ENCODE measurements around the gene SYT15.
"Not testable (repeated sequence)": the region's sequence is repeated elsewhere in the genome, so short reads cannot be mapped to it uniquely, and the experiment has no call there.

The SYT15 gene

DNA sequence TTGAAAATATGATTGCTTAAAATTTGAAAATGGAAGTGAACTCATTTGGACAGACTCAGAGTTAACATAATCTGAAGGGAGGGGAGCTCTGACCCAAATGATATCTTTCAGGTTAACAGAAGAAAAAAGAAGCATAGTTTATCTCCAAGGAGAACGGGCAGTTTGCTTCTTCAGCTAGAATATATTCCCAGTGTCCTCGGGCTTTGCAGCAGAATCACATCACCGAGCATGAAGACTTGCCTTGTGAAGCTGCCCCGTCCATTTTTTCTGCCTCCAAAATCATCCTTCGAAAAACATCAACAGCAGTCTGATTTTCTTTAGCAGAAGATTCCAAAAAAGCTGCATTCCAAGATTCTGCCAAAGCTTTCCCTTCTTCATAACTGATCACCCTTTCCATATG, 55.8 kb downstream of the SYT15 start:
- H3K36me3 ChIP-seq (ENCODE audit: control insufficient read depth, insufficient read depth, low read length); H3K27me3 ChIP-seq (ENCODE audit: control insufficient read depth, insufficient read depth, low read length); H3K4me3 ChIP-seq (ENCODE audit: low read length); H3K27ac ChIP-seq (ENCODE audit: low read depth, low read length); H3K9ac ChIP-seq (ENCODE audit: low read length); H3K4me1 ChIP-seq (ENCODE audit: control insufficient read depth, insufficient read depth, low read length): not testable (repeated sequence)

DNA sequence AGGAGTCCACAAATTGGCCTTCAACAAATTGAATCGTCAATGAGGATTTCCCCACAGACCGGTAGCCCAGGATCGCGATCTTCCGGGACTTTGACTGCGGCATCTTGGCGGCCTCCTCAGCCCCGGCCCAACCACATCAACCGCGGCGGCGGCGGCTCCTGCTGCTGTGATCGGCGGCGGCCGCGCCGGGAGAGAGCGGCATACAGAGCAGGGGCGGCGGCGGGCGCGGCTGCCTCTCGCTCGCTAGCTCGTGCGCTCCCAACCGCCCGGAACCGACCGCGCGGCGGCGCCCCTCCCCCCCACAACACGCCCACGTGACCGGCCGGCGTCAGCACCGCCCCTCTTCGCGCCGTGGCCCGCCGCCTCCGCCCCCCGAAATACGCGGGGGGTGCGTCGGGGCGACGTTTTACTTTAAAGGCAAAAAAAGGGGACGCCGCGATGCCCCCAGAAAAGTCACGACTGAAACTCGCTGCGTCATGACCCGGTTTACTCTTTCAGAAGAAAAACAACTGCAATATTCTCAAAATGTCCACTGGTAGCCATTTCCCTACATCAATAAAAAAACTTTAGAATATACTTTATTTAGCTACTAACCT, 56.5 kb downstream of the SYT15 start:
- H3K4me3 ChIP-seq (ENCODE audit: low read length); H3K27ac ChIP-seq (ENCODE audit: low read depth, low read length); H3K4me1 ChIP-seq (ENCODE audit: control insufficient read depth, insufficient read depth, low read length); H3K36me3 ChIP-seq (ENCODE audit: control insufficient read depth, insufficient read depth, low read length); H3K27me3 ChIP-seq (ENCODE audit: control insufficient read depth, insufficient read depth, low read length); H3K9ac ChIP-seq (ENCODE audit: low read length): not testable (repeated sequence)

DNA sequence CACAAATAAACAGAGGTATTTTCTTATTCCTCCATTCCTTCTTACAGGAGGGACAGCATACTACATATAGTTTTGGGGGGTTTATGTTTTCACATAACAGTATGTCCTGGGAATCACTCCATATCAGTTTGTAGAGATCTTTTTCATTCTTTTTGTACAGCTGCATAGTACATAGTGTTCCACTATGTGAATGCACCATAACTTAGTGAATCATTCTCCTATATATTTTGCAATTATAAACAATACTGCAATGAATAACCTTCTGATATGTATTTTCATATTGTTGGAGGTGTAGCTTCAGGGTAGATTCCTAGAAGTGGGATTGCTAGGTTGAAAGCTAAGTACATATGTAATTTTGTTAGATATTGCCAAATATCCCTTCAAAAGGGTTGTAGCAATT, 61.1 kb downstream of the SYT15 start:
- H3K36me3 ChIP-seq (ENCODE audit: control insufficient read depth, insufficient read depth, low read length); H3K4me3 ChIP-seq (ENCODE audit: low read length); H3K4me1 ChIP-seq (ENCODE audit: control insufficient read depth, insufficient read depth, low read length); H3K27me3 ChIP-seq (ENCODE audit: control insufficient read depth, insufficient read depth, low read length); H3K9ac ChIP-seq (ENCODE audit: low read length); H3K27ac ChIP-seq (ENCODE audit: low read depth, low read length): not testable (repeated sequence)
